Mammary epithelial cell (primary cell): Measurements from ENCODE around the gene PLTP.

ENCODE experiments used
- CTCF ChIP-seq, 2 donors: IDR thresholded peaks in 1 of 2; conservative IDR thresholded peaks in 1 of 2; 2 replicates each; pipeline ENCODE4 v1.5.1; 2011 to 2012; ENCODE audit warnings: inconsistent platforms in 2 of 2, low read length in 2 of 2, mild to moderate bottlenecking in 2 of 2, control low read depth in 1 of 2, low read depth in 1 of 2; ENCODE audit not compliant: insufficient read depth in 1 of 2; ENCODE audit errors: extremely low read depth in 1 of 2
- EZH2 ChIP-seq: IDR thresholded peaks from 2 replicates; pipeline ENCODE4 v1.6.1; 2012; ENCODE audit warnings: low read length, inconsistent platforms, borderline replicate concordance

GRCh38 chr20:45925821-45926506 is 14.0 kb upstream of the PLTP start:
- no peak for TF ChIP-seq EZH2
- TF ChIP-seq CTCF (conservative IDR thresholded peaks at IDR 0.05 in 1 of 2, IDR thresholded peaks at IDR 0.05 in 1 of 2; ENCODE audit: extremely low read depth in 1 of 2, insufficient read depth in 1 of 2, low read depth in 1 of 2, low read length in 2 of 2) = no peak
